Esophagus squamous epithelium (tissue), 4 donors: ENCODE results near the gene CDC14A.

ENCODE experiments used
- CTCF ChIP-seq, 6 experiments: fragments of 450-650 bp in 4 of 6; fragments of 200-600 bp in 2 of 6; sonication (generic) in 2 of 6; IDR thresholded peaks; one replicate each; pipeline ENCODE4 v1.5.1; 2016 to 2019; ENCODE audit warnings: antibody characterized with exemption in 6 of 6, mild to moderate bottlenecking in 4 of 6, moderate library complexity in 4 of 6
- POLR2A ChIP-seq, 4 donors: fragments of 450-650 bp; IDR thresholded peaks; one replicate each; pipeline ENCODE4 v1.6.1; 2017; ENCODE audit warnings: antibody characterized with exemption in 4 of 4, mild to moderate bottlenecking in 4 of 4, moderate library complexity in 3 of 4

GRCh38 chr1:100346387-100346786 is 5.9 kb upstream of the CDC14A start:
- TF ChIP-seq CTCF (IDR thresholded peaks at IDR 0.05) (no peak), POLR2A (IDR thresholded peaks at IDR 0.05) (no peak)
